CMK (cell line): ENCODE results near the gene ANKRD13A.
"Not testable (repeated sequence)": the region's sequence is repeated elsewhere in the genome, so short reads cannot be mapped to it uniquely, and the experiment has no call there.

Source experiments
- DNase-seq: peaks from one replicate; pipeline ENCODE4 v3.0.0-alpha.2; 2010; ENCODE audit warnings: low read depth

Gene ANKRD13A

DNA sequence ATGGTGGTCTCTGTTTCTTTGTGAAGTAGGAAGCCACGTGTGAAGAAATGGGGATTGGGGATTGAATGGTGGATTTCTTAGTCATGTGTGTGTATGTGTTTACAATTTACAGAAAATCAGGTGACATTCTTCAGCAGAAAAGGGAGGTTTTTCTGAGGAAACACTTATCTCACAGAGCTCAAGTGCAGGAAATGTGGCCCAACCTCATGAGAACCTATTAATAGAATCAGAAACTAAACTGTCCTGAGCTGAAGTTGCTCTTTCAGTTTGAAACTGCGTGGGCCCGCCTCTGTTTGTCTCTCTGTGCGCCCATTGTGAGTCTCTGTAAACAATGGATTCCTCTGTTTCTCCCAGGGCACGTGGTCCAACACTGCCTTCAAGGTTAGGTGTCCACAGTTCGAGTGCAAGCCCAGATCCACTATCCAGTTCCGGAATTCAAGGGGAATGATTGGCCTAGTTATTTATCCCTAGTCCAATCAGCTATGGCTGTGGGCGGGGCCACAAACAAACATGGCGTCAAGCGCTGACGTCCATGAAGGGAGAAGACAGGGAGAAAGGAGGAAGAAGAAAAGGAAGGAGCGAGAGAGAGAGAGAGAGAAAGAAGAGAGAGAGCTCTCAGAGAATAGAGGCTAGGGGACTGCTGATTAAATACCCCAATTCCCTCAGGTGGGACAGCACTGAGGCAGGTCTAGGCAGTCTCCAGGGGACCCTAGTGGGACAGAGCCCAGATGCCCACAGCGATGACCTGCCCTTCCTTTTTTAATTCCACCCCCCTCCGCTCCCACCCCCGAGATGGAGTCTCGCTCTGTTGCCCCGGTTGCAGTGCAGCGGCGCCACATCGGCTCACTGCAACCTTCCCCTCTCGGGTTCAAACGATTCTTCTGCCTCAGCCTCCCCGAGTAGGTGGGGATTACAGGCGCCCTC, 80.5 kb downstream of the ANKRD13A start:
- peak; percentile 79 for DNase-seq

- DNase-seq, result no peak
These were observed 81.2 kb downstream of the ANKRD13A start for GRCh38 chr12:110080410-110080809.

- no peak for DNase-seq
These were observed 85.2 kb downstream of the ANKRD13A start for GRCh38 chr12:110084314-110085015.

DNA sequence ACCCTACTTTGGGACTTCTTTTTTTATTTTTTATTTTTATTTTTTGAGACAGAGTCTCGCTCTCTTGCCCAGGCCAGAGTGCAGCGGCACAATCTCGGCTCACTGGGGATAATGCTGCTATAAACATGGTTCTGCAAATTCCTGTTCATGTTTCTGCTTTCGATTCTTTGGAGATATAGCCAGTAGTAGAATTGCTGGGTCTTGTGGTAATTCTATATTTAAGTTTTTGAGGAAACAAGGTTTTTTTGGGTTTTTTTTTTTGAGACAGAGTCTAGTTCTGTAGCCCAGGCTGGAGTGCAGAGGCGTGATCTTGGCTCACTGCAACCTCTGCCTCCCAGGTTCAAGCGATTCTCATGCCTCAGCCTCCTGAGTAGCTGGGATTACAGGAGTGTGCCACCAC, 89.0 kb downstream of the ANKRD13A start:
- not testable (repeated sequence) for DNase-seq

DNA sequence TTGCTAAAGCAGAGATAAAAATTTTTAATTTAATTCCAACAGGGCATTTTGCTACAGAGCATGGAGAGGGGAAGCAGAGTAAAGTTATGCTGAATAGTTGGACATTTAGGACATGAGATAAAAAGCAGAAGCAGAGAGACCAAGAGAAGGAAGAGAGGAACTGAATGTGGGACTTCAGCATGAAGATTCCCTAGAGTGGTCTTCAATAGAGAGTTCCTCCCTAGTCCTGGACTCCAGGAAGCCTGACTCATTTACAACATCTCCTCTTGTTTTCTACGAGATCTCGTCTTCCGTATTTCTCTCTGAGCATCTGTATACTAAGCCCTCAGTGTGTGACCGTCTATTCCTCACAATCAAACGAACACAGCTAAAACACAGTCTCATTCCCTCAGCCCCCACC, 89.7 kb downstream of the ANKRD13A start:
- no peak for DNase-seq
